HG02973 (cell line): ENCODE measurements around the gene FBXL17.

ENCODE experiments used
- ATAC-seq: cut with Tn5 transposase; IDR thresholded peaks from one replicate; pipeline ENCODE4 v1.9.1; 2021; ENCODE audit warnings: moderate library complexity; ENCODE audit not compliant: unreplicated experiment

Gene FBXL17

DNA sequence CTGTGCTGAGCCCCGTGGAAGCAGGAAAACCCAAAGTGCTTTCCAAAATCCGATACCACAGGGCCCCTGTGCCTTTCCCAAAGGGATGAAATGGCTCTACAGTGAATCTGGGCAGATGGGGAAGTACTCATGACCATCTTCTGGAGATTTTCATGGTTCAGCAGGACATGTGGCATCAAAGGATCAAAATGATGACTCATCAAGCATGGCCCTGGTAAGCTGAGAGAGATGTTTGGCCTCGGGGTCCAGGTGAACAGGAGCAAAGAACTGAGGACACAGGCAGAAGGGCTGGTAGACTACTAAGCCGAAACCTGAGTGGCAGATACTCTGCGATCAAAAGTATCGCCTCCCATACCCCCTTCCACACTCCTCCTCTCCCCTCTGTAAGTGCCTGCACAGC, 551.1 kb downstream of the FBXL17 start:
- ATAC-seq: no peak

- ATAC-seq: no peak
Observed at GRCh38 chr5:107826311-107827000, 555.4 kb downstream of the FBXL17 start.

- ATAC-seq: no peak
Observed at GRCh38 chr5:107824821-107825220, 557.1 kb downstream of the FBXL17 start.

DNA sequence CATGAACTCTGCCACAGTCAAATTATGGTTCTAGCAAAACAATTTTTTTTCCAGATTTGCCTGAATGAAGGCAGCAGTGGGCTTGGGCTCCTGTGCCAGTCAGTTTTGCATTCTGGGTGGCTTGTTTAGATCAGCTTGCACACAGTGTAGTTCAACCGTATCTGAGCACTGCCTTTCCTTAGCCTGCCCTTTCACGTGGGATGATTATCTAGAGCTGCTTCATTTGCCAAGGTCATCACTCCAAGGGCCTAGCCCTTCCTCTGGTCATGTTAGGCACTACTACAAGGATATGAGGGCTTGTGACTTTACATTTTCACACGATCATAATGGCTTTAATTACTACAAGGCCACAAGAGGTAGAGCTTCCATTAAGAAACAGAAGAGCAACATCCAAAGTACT, 560.6 kb downstream of the FBXL17 start:
- no peak for ATAC-seq

DNA sequence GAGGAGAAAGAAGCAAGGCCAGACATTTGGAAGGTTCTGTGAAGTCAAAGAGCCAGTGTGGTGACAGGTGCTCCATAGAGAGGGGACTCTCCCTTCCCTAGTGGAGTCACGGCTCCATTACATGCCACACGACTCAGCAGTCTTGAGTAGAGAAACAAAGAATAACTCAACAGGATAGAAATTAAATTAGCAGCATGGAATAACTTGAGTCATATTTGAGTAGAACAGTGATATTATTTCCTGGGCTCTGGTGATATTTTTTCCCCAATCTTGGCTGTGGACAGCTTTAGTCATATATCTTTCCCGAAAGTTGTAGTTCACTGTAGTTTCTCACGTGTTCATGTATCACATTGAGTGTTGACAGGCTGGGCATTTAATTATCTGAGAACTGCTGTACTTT, 561.5 kb downstream of the FBXL17 start:
- ATAC-seq: no peak

DNA sequence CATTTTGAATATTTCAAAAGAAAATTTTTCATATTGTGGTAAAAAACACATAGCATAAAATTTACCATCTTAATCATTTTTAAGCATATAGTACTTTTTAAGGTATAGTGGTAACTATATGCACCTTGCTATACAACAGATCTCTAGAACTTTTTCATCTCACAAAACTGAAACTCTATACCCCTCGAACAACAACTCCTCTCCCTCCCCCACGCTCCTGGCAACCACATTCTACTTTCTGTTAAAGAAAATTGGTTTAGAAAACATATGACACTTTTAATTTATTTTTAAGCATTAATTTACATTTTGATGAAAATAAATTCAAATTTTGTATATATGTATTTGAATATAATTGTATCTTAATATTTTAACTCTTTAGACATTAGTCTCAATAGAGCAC, 563.9 kb downstream of the FBXL17 start:
- ATAC-seq: no peak

DNA sequence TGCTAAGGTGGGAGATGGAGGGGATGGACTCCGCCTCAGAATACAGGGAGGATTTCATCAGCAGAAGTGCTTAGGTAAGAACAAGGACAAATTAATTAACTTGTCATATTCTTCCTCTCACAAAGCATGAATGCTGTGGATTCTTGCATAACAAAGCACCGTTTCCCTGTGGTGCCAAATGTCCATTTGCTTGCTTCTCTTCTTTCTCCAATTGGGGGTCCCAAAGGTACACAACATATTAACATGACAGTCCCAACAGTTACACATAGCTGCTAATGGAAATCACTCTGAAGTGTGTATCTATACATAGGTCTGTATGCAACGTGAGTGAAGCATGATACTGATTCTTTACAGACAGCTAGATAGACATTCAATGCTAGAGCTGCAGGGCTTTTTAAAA, 564.5 kb downstream of the FBXL17 start:
- ATAC-seq: no peak

DNA sequence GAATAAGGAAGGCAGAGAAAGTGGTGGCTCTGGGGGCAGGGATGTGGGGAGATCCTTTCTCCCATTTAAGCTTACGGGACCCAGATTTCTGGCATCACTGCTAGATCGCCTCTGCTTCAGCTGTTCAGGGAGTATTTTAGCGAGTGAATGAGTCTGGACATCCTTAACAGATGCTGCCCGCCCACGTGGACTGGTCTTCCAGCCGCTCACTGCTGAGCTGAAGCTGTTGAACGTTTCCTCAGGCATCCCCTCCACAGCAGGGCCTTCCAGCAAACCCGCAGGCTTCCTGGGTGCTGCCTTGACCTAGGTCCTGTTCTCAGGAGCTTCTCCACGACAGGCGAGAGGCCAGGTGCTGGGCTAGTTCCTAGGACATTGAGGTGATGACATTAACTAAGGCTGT, 566.8 kb downstream of the FBXL17 start:
- no peak for ATAC-seq

DNA sequence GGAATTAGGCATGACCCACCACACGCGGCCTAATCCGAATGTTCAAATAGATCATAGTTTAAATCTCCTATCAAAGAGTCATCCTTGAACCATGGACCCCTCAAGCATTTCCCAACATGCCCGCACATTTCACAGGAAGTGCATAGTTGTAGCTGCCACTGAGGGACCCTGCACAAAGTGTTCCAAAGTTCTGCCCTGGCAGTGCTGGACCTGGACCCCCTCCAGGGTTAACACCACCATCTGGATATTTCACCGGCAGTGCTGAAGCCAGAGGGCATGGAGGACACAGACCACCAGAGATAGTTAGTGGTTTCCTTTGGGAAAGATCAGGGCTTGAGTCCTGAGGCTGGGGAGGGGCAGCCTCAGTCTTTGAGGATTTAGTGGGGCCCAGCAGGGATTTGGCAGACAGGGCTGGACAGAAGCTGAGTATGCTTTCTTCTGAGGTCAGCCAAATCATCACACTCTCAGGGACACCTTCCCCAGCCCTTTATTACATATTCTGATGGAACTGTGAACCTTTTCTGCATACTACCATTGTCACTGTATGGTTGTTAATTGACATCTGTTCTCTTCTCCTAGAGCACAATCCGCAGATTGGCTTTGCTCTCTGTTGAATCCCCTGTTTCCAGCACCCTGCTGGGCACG, 567.6 kb downstream of the FBXL17 start:
- ATAC-seq: no peak

GRCh38 chr5:107813559-107813958, 568.3 kb downstream of the FBXL17 start:
- no peak for ATAC-seq

- ATAC-seq: no peak
Observed at GRCh38 chr5:107812570-107813141, 569.2 kb downstream of the FBXL17 start.

- no peak for ATAC-seq
Observed at GRCh38 chr5:107809201-107810034, 572.5 kb downstream of the FBXL17 start.
